Neuronal stem cell (in vitro differentiated cells): ENCODE results near the gene KTN1.

Source experiments
- DNase-seq: peaks from one replicate; pipeline ENCODE4 v3.0.0-alpha.2; 2013; ENCODE audit warnings: low spot score
- H2AFZ ChIP-seq: one replicate; pipeline ENCODE4 v1.6.1; 2013; ENCODE audit warnings: mild to moderate bottlenecking, low read length, inconsistent platforms
- H2AK5ac ChIP-seq: 2 replicates; pipeline ENCODE4 v1.6.1; 2013; ENCODE audit warnings: low read depth, mild to moderate bottlenecking, inconsistent platforms, low read length, moderate library complexity, mixed read lengths
- H2BK120ac ChIP-seq: 2 replicates; pipeline ENCODE4 v1.6.1; 2013; ENCODE audit warnings: low read depth, mild to moderate bottlenecking, inconsistent platforms, low read length, moderate library complexity, mixed read lengths
- H2BK12ac ChIP-seq: one replicate; pipeline ENCODE4 v1.6.1; 2013; ENCODE audit warnings: low read length, inconsistent platforms
- H2BK15ac ChIP-seq: 2 replicates; pipeline ENCODE4 v1.6.1; 2013; ENCODE audit warnings: mild to moderate bottlenecking, low read length, inconsistent platforms, mixed read lengths
- H2BK5ac ChIP-seq: one replicate; pipeline ENCODE4 v1.6.1; 2013; ENCODE audit warnings: inconsistent platforms, mild to moderate bottlenecking, low read length, moderate library complexity
- H3K14ac ChIP-seq: one replicate; pipeline ENCODE4 v1.6.1; 2013; ENCODE audit warnings: low read length, inconsistent platforms
- H3K18ac ChIP-seq: 2 replicates; pipeline ENCODE4 v1.6.1; 2013; ENCODE audit warnings: low read length, inconsistent platforms
- H3K23ac ChIP-seq: 2 replicates; pipeline ENCODE4 v1.6.1; 2013; ENCODE audit warnings: low read depth, mild to moderate bottlenecking, mixed read lengths, low read length, inconsistent platforms; ENCODE audit not compliant: poor library complexity
- H3K27ac ChIP-seq: replicated peaks from 3 replicates; pipeline ENCODE4 v1.5.1; 2013; ENCODE audit warnings: low read length, inconsistent platforms
- H3K27me3 ChIP-seq, 3 experiments: 2 replicates each; pipeline ENCODE4 v1.6.1; 2013; ENCODE audit warnings: low read length in 3 of 3, mild to moderate bottlenecking in 2 of 3, inconsistent platforms in 1 of 3, low read depth in 1 of 3, mixed read lengths in 1 of 3, moderate library complexity in 1 of 3; ENCODE audit not compliant: control insufficient read depth in 3 of 3, insufficient read depth in 3 of 3
- H3K36me3 ChIP-seq, 2 donors: replicated peaks in 1 of 2; 2 replicates each; pipeline ENCODE4 v1.6.1; 2013; ENCODE audit warnings: low read length in 2 of 2; ENCODE audit not compliant: control insufficient read depth in 2 of 2, insufficient read depth in 2 of 2
- H3K4ac ChIP-seq: 2 replicates; pipeline ENCODE4 v1.6.1; 2013; ENCODE audit warnings: inconsistent platforms, mild to moderate bottlenecking, low read length, moderate library complexity
- H3K4me1 ChIP-seq, 2 donors: 1 replicate in 1 of 2; 2 replicates in 1 of 2; pipeline ENCODE4 v1.6.1; 2013; ENCODE audit warnings: low read length in 2 of 2, low read depth in 1 of 2; ENCODE audit not compliant: control insufficient read depth in 2 of 2, insufficient read depth in 1 of 2
- H3K4me2 ChIP-seq: one replicate; pipeline ENCODE4 v1.6.1; 2013; ENCODE audit warnings: mild to moderate bottlenecking, low read length, inconsistent platforms; ENCODE audit not compliant: insufficient read depth, poor library complexity, severe bottlenecking
- H3K4me3 ChIP-seq, 2 donors: 2 replicates each; pipeline ENCODE4 v1.5.1; 2013; ENCODE audit warnings: low read length in 2 of 2, mild to moderate bottlenecking in 2 of 2, inconsistent platforms in 1 of 2, moderate library complexity in 1 of 2
- H3K79me1 ChIP-seq: one replicate; pipeline ENCODE4 v1.6.1; 2013; ENCODE audit warnings: low read depth, mild to moderate bottlenecking, inconsistent platforms, low read length, moderate library complexity
- H3K9ac ChIP-seq: one replicate; pipeline ENCODE4 v1.6.1; 2013; ENCODE audit warnings: mild to moderate bottlenecking, low read depth, low read length, inconsistent platforms; ENCODE audit not compliant: poor library complexity
- H3K9me3 ChIP-seq, 2 donors: replicated peaks in 1 of 2; 2 replicates each; pipeline versions ENCODE3 to v1.6.1; 2013; ENCODE audit warnings: low read length in 2 of 2, mild to moderate bottlenecking in 2 of 2, inconsistent platforms in 1 of 2, low read depth in 1 of 2, mixed read lengths in 1 of 2, moderate library complexity in 1 of 2; ENCODE audit not compliant: control insufficient read depth in 2 of 2, insufficient read depth in 1 of 2
- H4K8ac ChIP-seq: one replicate; pipeline ENCODE4 v1.6.1; 2013; ENCODE audit warnings: low read depth, mild to moderate bottlenecking, inconsistent platforms, low read length, moderate library complexity
- H4K91ac ChIP-seq: one replicate; pipeline ENCODE4 v1.6.1; 2013; ENCODE audit warnings: low read length, low read depth, mild to moderate bottlenecking, inconsistent platforms; ENCODE audit not compliant: poor library complexity
- WGBS, 2 donors: extraction: QIAGEN DNeasy Blood & Tissue Kit; methylation state at CpG; one replicate each; pipeline ENCODE4 v1.1.7; 2013; ENCODE audit warnings: missing lambda C conversion rate in 2 of 2, mixed read lengths in 1 of 2; ENCODE audit not compliant: insufficient read length in 2 of 2, insufficient replicate concordance in 1 of 2; ENCODE audit errors: extremely low coverage in 2 of 2; 5-methylcytosine and 5-hydroxymethylcytosine counted together

The KTN1 gene

GRCh38 chr14:55620981-55621380 lies 41.0 kb downstream of the KTN1 start:
- Histone ChIP-seq H3K4me2 (no peak overlapping the region), H3K9ac (no peak overlapping the region), H2BK12ac (no peak overlapping the region), H4K91ac (no peak overlapping the region), H2AK5ac (no peak overlapping the region), H4K8ac (no peak overlapping the region), H2BK120ac (no peak overlapping the region), H3K79me1 (no peaks in the 10 kb centered on the region), H2AFZ (no peak overlapping the region), H3K4me3 (no peak overlapping the region), H3K9me3 (peaks cover 13 to 35% of the 10 kb centered on the region in 2 donors), H2BK15ac (no peak overlapping the region), H3K18ac (no peak overlapping the region), H3K23ac (no peak overlapping the region), H3K4me1 (no peaks in the 10 kb centered on the region), H3K36me3 (peaks cover 31 to 97% of the 10 kb centered on the region in 2 donors), H3K27me3 (no peaks in the 10 kb centered on the region), H3K27ac (no peak overlapping the region), H3K14ac (no peak overlapping the region), H3K4ac (no peak overlapping the region), H2BK5ac (no peak overlapping the region)
- WGBS, 2 donors, result no CpG with 5 or more reads among the region's 3 CpGs
- DNase-seq, result no peak

- DNase-seq, result no peak
- H3K27ac ChIP-seq, result no peak overlapping the region
- H3K4me2 ChIP-seq, result no peak overlapping the region
- no peak overlapping the region for H3K4me3 ChIP-seq
- peaks cover 31 to 97% of the 10 kb centered on the region in 2 donors for H3K36me3 ChIP-seq
- H3K14ac ChIP-seq, result no peak overlapping the region
- H2BK12ac ChIP-seq, result no peak overlapping the region
- no CpG with 5 or more reads among the region's 5 CpGs for WGBS, 2 donors
- H3K27me3 ChIP-seq, result no peaks in the 10 kb centered on the region
- H3K79me1 ChIP-seq, result no peaks in the 10 kb centered on the region
- no peak overlapping the region for H2AK5ac ChIP-seq
- no peak overlapping the region for H2BK5ac ChIP-seq
- no peak overlapping the region for H3K4ac ChIP-seq
- H3K18ac ChIP-seq, result no peak overlapping the region
- H3K23ac ChIP-seq, result no peak overlapping the region
- no peak overlapping the region for H2AFZ ChIP-seq
- no peak overlapping the region for H4K8ac ChIP-seq
- H3K9ac ChIP-seq, result no peak overlapping the region
- H2BK15ac ChIP-seq, result no peak overlapping the region
- no peak overlapping the region for H2BK120ac ChIP-seq
- H3K4me1 ChIP-seq, result no peaks in the 10 kb centered on the region
- H4K91ac ChIP-seq, result no peak overlapping the region
- peaks cover 13 to 35% of the 10 kb centered on the region in 2 donors for H3K9me3 ChIP-seq
Measured at GRCh38 chr14:55621391-55621790, 41.4 kb downstream of the KTN1 start.

GRCh38 chr14:55624913-55625312 lies 44.9 kb downstream of the KTN1 start:
- no peak overlapping the region for H3K14ac ChIP-seq
- H3K9me3 ChIP-seq, result peaks cover 9 to 18% of the 10 kb centered on the region in 2 donors
- H2AFZ ChIP-seq, result no peak overlapping the region
- DNase-seq, result no peak
- H3K4me1 ChIP-seq, result no peaks in the 10 kb centered on the region
- H2AK5ac ChIP-seq, result no peak overlapping the region
- H3K23ac ChIP-seq, result no peak overlapping the region
- peaks cover 19 to 93% of the 10 kb centered on the region in 2 donors for H3K36me3 ChIP-seq
- H2BK120ac ChIP-seq, result no peak overlapping the region
- no peak overlapping the region for H4K8ac ChIP-seq
- H2BK12ac ChIP-seq, result no peak overlapping the region
- H3K27ac ChIP-seq, result no peak overlapping the region
- no peak overlapping the region for H2BK15ac ChIP-seq
- no peaks in the 10 kb centered on the region for H3K27me3 ChIP-seq
- H3K4ac ChIP-seq, result no peak overlapping the region
- no peak overlapping the region for H4K91ac ChIP-seq
- no peaks in the 10 kb centered on the region for H3K79me1 ChIP-seq
- H3K18ac ChIP-seq, result no peak overlapping the region
- no peak overlapping the region for H3K4me2 ChIP-seq
- no CpG with 5 or more reads among the region's 4 CpGs for WGBS, 2 donors
- no peak overlapping the region for H2BK5ac ChIP-seq
- H3K4me3 ChIP-seq, result no peak overlapping the region
- no peak overlapping the region for H3K9ac ChIP-seq

GRCh38 chr14:55625481-55625880 lies 45.5 kb downstream of the KTN1 start:
- Histone ChIP-seq H3K4ac (no peak overlapping the region), H3K9ac (no peak overlapping the region)
- DNase-seq, result no peak

More at GRCh38 chr14:55625481-55625880, 45.5 kb downstream of the KTN1 start:
- H2BK5ac ChIP-seq, result no peak overlapping the region
- H3K18ac ChIP-seq, result no peak overlapping the region
- H3K23ac ChIP-seq, result no peak overlapping the region
- H3K27ac ChIP-seq, result no peak overlapping the region
- no peaks in the 10 kb centered on the region for H3K27me3 ChIP-seq
- H2BK120ac ChIP-seq, result no peak overlapping the region
- no peak overlapping the region for H3K4me3 ChIP-seq
- no peak overlapping the region for H3K14ac ChIP-seq
- no peaks in the 10 kb centered on the region for H3K4me1 ChIP-seq
- H2AK5ac ChIP-seq, result no peak overlapping the region
- H2AFZ ChIP-seq, result no peak overlapping the region
- no peak overlapping the region for H4K91ac ChIP-seq
- no peak overlapping the region for H3K4me2 ChIP-seq
- no CpG with 5 or more reads among the region's 2 CpGs for WGBS, 2 donors
- H3K9me3 ChIP-seq, result peaks cover 4 to 12% of the 10 kb centered on the region in 2 donors
- H2BK12ac ChIP-seq, result no peak overlapping the region
- H3K36me3 ChIP-seq, result peaks cover 15 to 93% of the 10 kb centered on the region in 2 donors
- H2BK15ac ChIP-seq, result no peak overlapping the region
- no peaks in the 10 kb centered on the region for H3K79me1 ChIP-seq
- H4K8ac ChIP-seq, result no peak overlapping the region
